Endothelial cell of umbilical vein (primary cell): ENCODE results near the gene CTBP2. TPM values are rescaled to one million over a fixed set of nuclear protein-coding genes. Genes with fewer than 3 reads are reported as not detected.

ENCODE experiments used
- BruUV-seq: library from RNA; stranded (reverse); fragments of 400-500 nt; replicated peaks from 2 replicates; lab custom pipeline; 2021; lab: Mats Ljungman, UMichigan
- CTCF ChIA-PET: fragments of 300-600, 350-600 bp; sonication (Branson Sonifier 250); formaldehyde crosslinking; loops from one replicate; lab custom pipeline; 2021; ENCODE audit warnings: antibody characterized with exemption, inconsistent platforms; lab: Charles Lee
- POLR2A ChIA-PET: fragments of 300-600, 350-600 bp; sonication (Branson Sonifier 250); formaldehyde crosslinking; loops from one replicate; lab custom pipeline; 2021; ENCODE audit warnings: antibody characterized with exemption, inconsistent platforms; lab: Charles Lee
- DNase-seq: peaks from one replicate; pipeline ENCODE4 v3.0.0-alpha.2; 2011; ENCODE audit warnings: low read depth, low spot score
- FAIRE-seq: peaks from 2 replicates; lab custom pipeline; 2011; peaks lifted over from hg19 to GRCh38; lab: Jason Lieb, UNC
- H2AFZ ChIP-seq: 2 replicates; pipeline ENCODE4 v1.6.0; 2012; ENCODE audit warnings: low read depth, low read length, control low read depth, inconsistent platforms
- H3K27ac ChIP-seq: 2 replicates; pipeline ENCODE4 v1.5.1; 2011; ENCODE audit warnings: low read depth, mild to moderate bottlenecking, control low read depth, low read length, moderate library complexity; ENCODE audit not compliant: insufficient read depth
- H3K27me3 ChIP-seq, 2 experiments: 2 replicates each; pipeline versions ENCODE4 v1.6.0 to v1.6.1; 2011; ENCODE audit warnings: low read length in 2 of 2, mixed read lengths in 1 of 2; ENCODE audit not compliant: control insufficient read depth in 2 of 2, insufficient read depth in 2 of 2
- H3K36me3 ChIP-seq, 2 experiments: 2 replicates in 1 of 2; 3 replicates in 1 of 2; pipeline ENCODE4 v1.5.1; 2011; ENCODE audit warnings: low read length in 2 of 2, mild to moderate bottlenecking in 1 of 2, moderate library complexity in 1 of 2; ENCODE audit not compliant: control insufficient read depth in 2 of 2, insufficient read depth in 2 of 2; ENCODE audit errors: extremely low read depth in 1 of 2
- H3K4me1 ChIP-seq: 3 replicates; pipeline ENCODE4 v1.5.1; 2011; ENCODE audit warnings: mild to moderate bottlenecking, low read length; ENCODE audit not compliant: control insufficient read depth, insufficient read depth; ENCODE audit errors: extremely low read depth
- H3K4me2 ChIP-seq: 2 replicates; pipeline ENCODE4 v1.6.1; 2011; ENCODE audit warnings: low read length, control low read depth, mixed read lengths; ENCODE audit not compliant: insufficient read depth
- H3K4me3 ChIP-seq, 3 experiments: fragments of 200-600 bp in 1 of 3; sonication (generic), shearing (Covaris generic) in 1 of 3; replicated peaks in 1 of 3; 2 replicates each; pipeline ENCODE4 v1.5.1; 2011 to 2016; ENCODE audit warnings: control low read depth in 3 of 3, low read length in 3 of 3, mild to moderate bottlenecking in 2 of 3, inconsistent platforms in 1 of 3, low read depth in 1 of 3, moderate library complexity in 1 of 3; ENCODE audit not compliant: insufficient read depth in 1 of 3
- H3K79me2 ChIP-seq: 2 replicates; pipeline ENCODE4 v1.6.0; 2012; ENCODE audit warnings: low read length, inconsistent platforms; ENCODE audit not compliant: control insufficient read depth, insufficient read depth
- H3K9ac ChIP-seq: replicated peaks from 2 replicates; pipeline ENCODE3; 2011; ENCODE audit warnings: low read length, control low read depth; ENCODE audit not compliant: insufficient read depth; ENCODE audit errors: extremely low read depth
- H3K9me1 ChIP-seq: replicated peaks from 3 replicates; pipeline ENCODE4 v1.6.0; 2011; ENCODE audit warnings: mild to moderate bottlenecking, low read length; ENCODE audit not compliant: control insufficient read depth, insufficient read depth; ENCODE audit errors: extremely low read depth
- H3K9me3 ChIP-seq: replicated peaks from 2 replicates; pipeline ENCODE4 v1.5.1; 2012; ENCODE audit warnings: low read length, inconsistent platforms; ENCODE audit not compliant: control insufficient read depth, insufficient read depth
- H4K20me1 ChIP-seq: replicated peaks from 2 replicates; pipeline ENCODE3; 2011; ENCODE audit warnings: mild to moderate bottlenecking, low read length; ENCODE audit not compliant: control insufficient read depth, insufficient read depth; ENCODE audit errors: extremely low read depth
- EZH2 ChIP-seq: IDR thresholded peaks from 2 replicates; pipeline ENCODE4 v1.6.1; 2012; ENCODE audit warnings: borderline replicate concordance, low read depth, mild to moderate bottlenecking, moderate library complexity, low read length, inconsistent platforms; ENCODE audit not compliant: severe bottlenecking
- FOS ChIP-seq: IDR thresholded peaks from 2 replicates; pipeline ENCODE4 v1.6.1; 2011; ENCODE audit warnings: mild to moderate bottlenecking, low read length, moderate library complexity, borderline replicate concordance; ENCODE audit not compliant: insufficient read depth
- GATA2 ChIP-seq: IDR thresholded peaks from 2 replicates; pipeline ENCODE4 v1.7.0; 2011; ENCODE audit warnings: low read depth, mild to moderate bottlenecking, moderate library complexity, mixed read lengths, low read length; ENCODE audit not compliant: insufficient read length, insufficient read depth
- JUN ChIP-seq: IDR thresholded peaks from 2 replicates; pipeline ENCODE4 v1.6.1; 2011; ENCODE audit warnings: borderline replicate concordance, low read depth; ENCODE audit not compliant: insufficient read length, insufficient read depth
- MYC ChIP-seq: IDR thresholded peaks from one replicate; pipeline ENCODE4 v1.6.1; 2011; ENCODE audit warnings: mild to moderate bottlenecking, low read depth, low read length
- POLR2A ChIP-seq: IDR thresholded peaks from 2 replicates; pipeline ENCODE4 v1.6.1; 2012; ENCODE audit warnings: low read depth, mild to moderate bottlenecking, control low read depth, low read length
- POLR2AphosphoS5 ChIP-seq: IDR thresholded peaks from 2 replicates; pipeline ENCODE4 v1.6.1; 2012; ENCODE audit warnings: low read depth, mild to moderate bottlenecking, control low read depth, low read length, moderate library complexity; ENCODE audit not compliant: insufficient read depth
- dilution Hi-C: fragments of 300-500 bp; cut with MboI; formaldehyde crosslinking; loops from one replicate; pipeline ENCODE4 v1.15.0; 2019; ENCODE audit warnings: low sequenced_read_pairs; ENCODE audit not compliant: extremely low pct_ligation_motif_present
- intact Hi-C: fragments of 100-400 bp; cut with micrococcal nuclease; formaldehyde crosslinking; loops from one replicate; pipeline ENCODE4 v1.10.0; 2022
- polyA plus RNA-seq, 4 experiments: library from polyadenylated mRNA; depleted of rRNA in 3 of 4; stranded (reverse) in 3 of 4; unstranded in 1 of 4; fragments of >200 nt; gene quantifications; 2 replicates each; pipeline versions ENCODE4 v1.2.1 to v1.2.3, GENCODE V29; 2011 to 2012; ENCODE audit warnings: missing spikeins in 1 of 4
- total RNA-seq: library from RNA; stranded (reverse); gene quantifications from 2 replicates; pipeline ENCODE4 v1.2.3, GENCODE V29; 2021
- TF ChIP-seq, protein P1 (sequence below): IDR thresholded peaks from 2 replicates; pipeline ENCODE4 v1.6.1; 2011; ENCODE audit not compliant: insufficient read depth, insufficient read length
- TF ChIP-seq, protein P2 (sequence below), 2 donors: IDR thresholded peaks; 1 replicate in 1 of 2; 2 replicates in 1 of 2; pipeline ENCODE4 v1.5.1; 2011; ENCODE audit warnings: low read length in 2 of 2, mild to moderate bottlenecking in 2 of 2, moderate library complexity in 2 of 2, control low read depth in 1 of 2, inconsistent platforms in 1 of 2, low read depth in 1 of 2; ENCODE audit not compliant: insufficient read depth in 1 of 2; ENCODE audit errors: extremely low read depth in 1 of 2

Gene CTBP2
- total and polyA plus RNA-seq, 2 donors (not counting 3 experiments of a cell fraction or from before 2014, with no cell fraction given), result 118 to 128 TPM

- Histone ChIP-seq H3K9ac (peak overlapping the region; percentile 11), H4K20me1 (no peaks in the 10 kb centered on the region), H3K4me1 (peaks cover 46% of the 10 kb centered on the region), H3K9me1 (no peaks in the 10 kb centered on the region), H3K27ac (peak overlapping the region; percentile 72), H3K27me3 (no peaks in the 10 kb centered on the region), H3K4me2 (no peak overlapping the region), H3K79me2 (peaks cover 100% of the 10 kb centered on the region), H3K4me3 (no peak overlapping the region), H2AFZ (no peak overlapping the region), H3K36me3 (peaks cover 0 to 19% of the 10 kb centered on the region in 2 experiments), H3K9me3 (no peaks in the 10 kb centered on the region)
- dilution Hi-C loops (no loop called here), intact Hi-C loops (no loop called here)
- no peak for TF ChIP-seq EZH2
- TF ChIP-seq GATA2, result no peak
- TF ChIP-seq POLR2AphosphoS5, result no peak
- no peak for TF ChIP-seq FOS
- TF ChIP-seq, protein P1, sequence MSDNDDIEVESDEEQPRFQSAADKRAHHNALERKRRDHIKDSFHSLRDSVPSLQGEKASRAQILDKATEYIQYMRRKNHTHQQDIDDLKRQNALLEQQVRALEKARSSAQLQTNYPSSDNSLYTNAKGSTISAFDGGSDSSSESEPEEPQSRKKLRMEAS, result no peak
- no peak for TF ChIP-seq MYC
- TF ChIP-seq POLR2A, result no peak
- TF ChIP-seq, protein P2, sequence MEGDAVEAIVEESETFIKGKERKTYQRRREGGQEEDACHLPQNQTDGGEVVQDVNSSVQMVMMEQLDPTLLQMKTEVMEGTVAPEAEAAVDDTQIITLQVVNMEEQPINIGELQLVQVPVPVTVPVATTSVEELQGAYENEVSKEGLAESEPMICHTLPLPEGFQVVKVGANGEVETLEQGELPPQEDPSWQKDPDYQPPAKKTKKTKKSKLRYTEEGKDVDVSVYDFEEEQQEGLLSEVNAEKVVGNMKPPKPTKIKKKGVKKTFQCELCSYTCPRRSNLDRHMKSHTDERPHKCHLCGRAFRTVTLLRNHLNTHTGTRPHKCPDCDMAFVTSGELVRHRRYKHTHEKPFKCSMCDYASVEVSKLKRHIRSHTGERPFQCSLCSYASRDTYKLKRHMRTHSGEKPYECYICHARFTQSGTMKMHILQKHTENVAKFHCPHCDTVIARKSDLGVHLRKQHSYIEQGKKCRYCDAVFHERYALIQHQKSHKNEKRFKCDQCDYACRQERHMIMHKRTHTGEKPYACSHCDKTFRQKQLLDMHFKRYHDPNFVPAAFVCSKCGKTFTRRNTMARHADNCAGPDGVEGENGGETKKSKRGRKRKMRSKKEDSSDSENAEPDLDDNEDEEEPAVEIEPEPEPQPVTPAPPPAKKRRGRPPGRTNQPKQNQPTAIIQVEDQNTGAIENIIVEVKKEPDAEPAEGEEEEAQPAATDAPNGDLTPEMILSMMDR (IDR thresholded peaks at IDR 0.05; ENCODE audit: extremely low read depth in 1 of 2, insufficient read depth in 1 of 2, low read depth in 1 of 2, low read length in 2 of 2), result no peak
- TF ChIP-seq JUN, result no peak
- BruUV-seq, result no TSS peak
- ChIA-PET CTCF (interaction anchor here (0.9 to 1.8 kb wide), 3 partner anchors 12 to 92 kb away, joined by 3 to 4 read pairs (median 4); no protein-coding TSS in a partner anchor), POLR2A (no interaction called here)
- peak; percentile 81 for FAIRE-seq
- peak; percentile 77 for DNase-seq
Measured at GRCh38 chr10:125149036-125149679, 11.2 kb downstream of the CTBP2 start.
